NT2/D1 (cell line): ENCODE results near the gene REEP3.

ENCODE experiments used
- DNase-seq: peaks from one replicate; pipeline ENCODE4 v3.0.0-alpha.2; 2011; ENCODE audit warnings: low read depth, low spot score
- H3K27me3 ChIP-seq: 2 replicates; pipeline ENCODE4 v1.6.0; 2011; ENCODE audit warnings: mild to moderate bottlenecking; ENCODE audit not compliant: insufficient read length, insufficient read depth
- H3K36me3 ChIP-seq: 2 replicates; pipeline ENCODE4 v1.6.1; 2011; ENCODE audit warnings: mild to moderate bottlenecking, low read length, mixed read lengths; ENCODE audit not compliant: insufficient read depth, insufficient read length
- H3K4me1 ChIP-seq: 2 replicates; pipeline ENCODE4 v1.5.1; 2011; ENCODE audit not compliant: insufficient read depth, insufficient read length
- H3K4me3 ChIP-seq: 2 replicates; pipeline ENCODE4 v1.5.1; 2011; ENCODE audit warnings: low read depth; ENCODE audit not compliant: insufficient read length
- H3K9ac ChIP-seq: 2 replicates; pipeline ENCODE4 v1.6.0; 2011; ENCODE audit warnings: low read depth; ENCODE audit not compliant: insufficient read length
- H3K9me3 ChIP-seq: 2 replicates; pipeline ENCODE4 v1.5.1; 2011; ENCODE audit warnings: mild to moderate bottlenecking, low read length; ENCODE audit not compliant: insufficient read depth
- SUZ12 ChIP-seq: IDR thresholded peaks from 2 replicates; pipeline ENCODE4 v1.6.1; 2011; ENCODE audit not compliant: insufficient read length, insufficient read depth; ENCODE audit errors: extremely low read depth
- YY1 ChIP-seq: IDR thresholded peaks from 2 replicates; pipeline ENCODE4 v1.6.1; 2011; ENCODE audit not compliant: insufficient read length, insufficient read depth
- ZNF274 ChIP-seq: IDR thresholded peaks from 2 replicates; pipeline ENCODE4 v1.6.1; 2011; ENCODE audit warnings: mild to moderate bottlenecking, low read depth, low read length

REEP3 gene

DNA sequence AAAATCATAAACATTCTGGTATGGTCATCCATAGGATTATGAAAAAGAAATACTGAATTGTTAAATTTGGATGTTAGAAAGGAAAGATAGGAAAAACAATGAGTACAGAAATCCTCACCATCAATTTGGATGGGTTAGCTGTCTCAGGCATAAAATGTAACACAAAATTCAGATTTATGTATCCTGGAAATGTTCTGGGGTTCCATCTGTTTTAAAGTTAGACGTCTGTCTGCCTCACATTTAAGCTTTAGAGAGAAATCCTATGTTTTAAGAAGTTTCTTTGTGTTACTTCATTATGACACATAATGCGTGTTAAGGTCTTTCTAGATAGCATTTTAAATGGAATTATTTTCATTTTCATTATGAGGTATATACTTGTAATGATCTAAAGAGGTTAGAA is 103.5 kb downstream of the REEP3 start:
- TF ChIP-seq ZNF274 = no peak
- TF ChIP-seq YY1 = no peak
- no peak for TF ChIP-seq SUZ12
- H3K4me1 ChIP-seq = no peaks in the 10 kb centered on the region
- no peaks in the 10 kb centered on the region for H3K9me3 ChIP-seq
- no peaks in the 10 kb centered on the region for H3K27me3 ChIP-seq
- peaks cover 7% of the 10 kb centered on the region for H3K36me3 ChIP-seq
- H3K4me3 ChIP-seq = no peak overlapping the region
- no peak overlapping the region for H3K9ac ChIP-seq
- no peak for DNase-seq

DNA sequence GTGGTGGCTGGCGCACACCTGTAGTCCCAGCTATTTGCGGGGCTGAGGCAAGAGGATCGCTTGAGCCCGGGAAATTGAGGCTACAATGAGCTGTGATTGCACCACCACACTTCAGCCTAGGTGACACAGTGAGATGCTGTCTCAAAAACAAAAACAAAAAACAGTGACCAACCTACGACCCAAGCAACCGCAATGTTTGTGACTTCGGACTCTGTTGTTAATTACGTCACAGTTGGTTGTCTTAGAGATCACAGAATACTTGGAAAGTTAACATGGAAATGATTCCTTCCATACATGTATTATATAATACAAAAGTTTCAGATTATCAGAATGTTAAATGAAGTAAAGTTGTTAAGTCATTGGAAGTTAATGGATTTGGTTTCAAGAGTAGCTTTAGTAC is 106.2 kb downstream of the REEP3 start:
- no peaks in the 10 kb centered on the region for H3K9me3 ChIP-seq
- no peaks in the 10 kb centered on the region for H3K36me3 ChIP-seq
- DNase-seq = no peak
- no peaks in the 10 kb centered on the region for H3K27me3 ChIP-seq
- no peak for TF ChIP-seq ZNF274
- no peak for TF ChIP-seq SUZ12
- TF ChIP-seq YY1 = no peak
- no peak overlapping the region for H3K9ac ChIP-seq
- H3K4me1 ChIP-seq = no peaks in the 10 kb centered on the region
- no peak overlapping the region for H3K4me3 ChIP-seq

DNA sequence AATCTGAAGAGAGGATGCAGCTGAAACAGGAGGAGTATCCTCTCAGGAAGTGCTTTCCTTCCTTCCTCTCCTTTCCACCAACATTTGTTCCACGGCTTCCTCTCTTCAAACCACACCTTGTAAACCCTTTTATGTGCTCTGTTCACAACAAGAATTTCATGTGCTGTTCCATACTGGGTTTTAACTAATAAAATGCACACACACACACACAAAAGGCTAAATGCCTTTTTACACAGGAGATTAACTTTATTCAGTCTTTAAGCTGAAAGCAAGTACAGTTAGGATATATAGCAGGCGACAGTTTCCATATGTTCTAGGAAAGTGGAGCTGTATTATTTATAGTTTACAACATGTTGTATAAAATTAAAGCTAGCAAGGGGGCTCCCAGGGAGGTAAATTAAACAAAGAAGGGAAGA is 106.7 kb downstream of the REEP3 start:
- DNase-seq = no peak
- Histone ChIP-seq H3K4me3 (no peak overlapping the region), H3K4me1 (no peaks in the 10 kb centered on the region), H3K36me3 (no peaks in the 10 kb centered on the region), H3K9ac (no peak overlapping the region), H3K27me3 (no peaks in the 10 kb centered on the region), H3K9me3 (no peaks in the 10 kb centered on the region)
- TF ChIP-seq ZNF274 = no peak
- no peak for TF ChIP-seq YY1
- no peak for TF ChIP-seq SUZ12

DNA sequence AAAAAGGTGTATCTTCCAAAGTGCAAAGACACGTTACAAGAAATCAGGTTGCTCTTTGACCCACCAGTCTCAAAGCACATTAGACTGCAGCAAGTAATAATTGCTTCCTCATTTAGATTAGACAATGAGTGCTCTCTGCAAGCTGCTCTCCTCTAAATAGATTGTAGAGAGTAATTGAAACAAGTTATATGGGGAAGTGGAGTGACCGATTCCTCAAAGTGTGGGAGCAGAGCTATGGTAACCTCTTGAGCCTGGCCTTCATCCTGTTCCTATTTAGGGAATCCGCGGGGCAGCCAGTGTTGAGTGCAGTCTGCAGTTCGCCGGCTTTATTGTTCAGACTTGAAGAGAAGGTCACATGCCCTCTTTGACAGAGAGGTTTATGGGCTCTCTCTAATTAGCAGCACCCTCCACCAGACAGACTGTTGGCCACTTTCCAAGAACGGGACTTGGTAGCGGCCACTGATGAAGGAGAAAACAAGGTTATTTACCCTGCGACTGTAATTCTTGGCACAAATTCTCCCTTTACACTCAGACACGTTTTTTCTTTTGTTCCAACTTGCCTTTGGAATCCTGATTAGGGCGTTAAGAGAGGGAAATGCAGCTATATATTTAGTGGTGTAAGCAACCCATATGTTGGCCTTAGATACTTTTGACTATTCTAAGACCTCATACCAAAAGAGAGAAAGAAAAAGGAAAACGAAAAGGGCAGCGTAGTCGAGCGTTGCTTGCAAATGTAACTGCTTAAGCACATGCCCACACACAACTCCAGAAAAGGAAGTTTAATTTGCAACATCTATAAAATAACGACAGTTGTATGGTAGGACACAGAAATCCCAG is 107.5 kb downstream of the REEP3 start:
- no peak for TF ChIP-seq SUZ12
- TF ChIP-seq YY1 = no peak
- TF ChIP-seq ZNF274 = no peak
- DNase-seq = no peak

GRCh38 chr10:63629363-63630084 is 108.3 kb downstream of the REEP3 start:
- Histone ChIP-seq H3K9me3 (no peaks in the 10 kb centered on the region), H3K4me3 (peak overlapping the region; percentile 54), H3K4me1 (no peaks in the 10 kb centered on the region), H3K27me3 (no peaks in the 10 kb centered on the region), H3K9ac (peak overlapping the region; percentile 82), H3K36me3 (no peaks in the 10 kb centered on the region)
- DNase-seq = peak; percentile 95
- TF ChIP-seq SUZ12 (no peak), ZNF274 (no peak), YY1 (no peak)

More for the DNA sequence above, 107.5 kb downstream of the REEP3 start:
- Histone ChIP-seq H3K27me3 (no peaks in the 10 kb centered on the region), H3K9me3 (no peaks in the 10 kb centered on the region), H3K4me3 (no peak overlapping the region), H3K9ac (no peak overlapping the region), H3K36me3 (no peaks in the 10 kb centered on the region), H3K4me1 (no peaks in the 10 kb centered on the region)

GRCh38 chr10:63630085-63630930 is 109.1 kb downstream of the REEP3 start:
- Histone ChIP-seq H3K9ac (peak overlapping the region; percentile 82), H3K27me3 (no peaks in the 10 kb centered on the region), H3K4me3 (peak overlapping the region; percentile 54), H3K9me3 (no peaks in the 10 kb centered on the region), H3K4me1 (no peaks in the 10 kb centered on the region), H3K36me3 (no peaks in the 10 kb centered on the region)
- DNase-seq = peak; percentile 59
- TF ChIP-seq SUZ12 (no peak), ZNF274 (no peak), YY1 (no peak)
